Stimulated activated CD8-positive, alpha-beta memory T cell treated with anti-CD3 and anti-CD28 coated beads, Interleukin-7, amount 100 ng/mL, for 1 hour (primary cell): ENCODE data around the gene EIF4A2.

Experiments used
- DNase-seq, 2 donors: peaks; one replicate each; pipeline ENCODE4 v3.0.0-alpha.2; 2020; ENCODE audit warnings: low read depth in 2 of 2

EIF4A2 gene

GRCh38 chr3:186783058-186783730 lies at the start of gene EIF4A2:
TSS of gene EIF4A2 (plus strand) at chr3:186783577. CDS start at chr3:186783611, 34 bp downstream.
- peak; percentile 80 to 82 for DNase-seq

DNA sequence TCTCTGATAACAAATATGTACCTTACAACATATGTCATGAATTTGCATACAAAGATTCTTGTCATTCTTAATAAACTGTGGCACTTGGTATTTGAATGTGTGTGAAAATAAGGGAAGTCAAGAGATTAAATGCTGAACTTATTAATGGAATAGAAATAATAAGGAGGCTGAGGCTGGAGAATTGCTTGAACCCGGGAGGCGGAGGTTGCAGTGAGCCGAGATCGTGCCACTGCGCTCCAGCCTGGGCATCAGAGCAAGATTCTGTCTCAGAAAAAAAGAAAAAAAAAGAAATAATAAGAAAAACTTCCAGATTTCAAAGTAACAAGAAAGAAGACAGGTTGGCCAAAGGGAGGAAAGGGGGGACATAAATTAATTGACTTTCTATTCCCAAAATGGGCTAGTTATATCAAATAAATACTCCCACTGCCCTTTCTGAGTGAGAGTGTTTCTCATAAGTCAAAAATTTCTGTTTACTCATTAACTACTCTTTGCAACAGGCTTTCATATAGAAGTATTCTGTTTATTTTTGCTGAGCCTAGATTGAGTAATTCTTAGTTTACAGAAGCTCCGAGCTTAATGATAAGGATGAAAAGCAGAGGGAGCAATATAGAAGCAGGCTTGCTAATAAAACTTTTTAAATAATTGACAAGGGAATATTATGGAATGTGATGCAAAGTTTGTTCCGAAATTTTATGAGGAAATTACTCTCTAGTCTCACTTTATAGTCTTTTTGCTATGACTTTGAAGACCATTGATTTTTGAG lies 40.6 kb upstream of the EIF4A2 start:
- DNase-seq, result no peak

DNA sequence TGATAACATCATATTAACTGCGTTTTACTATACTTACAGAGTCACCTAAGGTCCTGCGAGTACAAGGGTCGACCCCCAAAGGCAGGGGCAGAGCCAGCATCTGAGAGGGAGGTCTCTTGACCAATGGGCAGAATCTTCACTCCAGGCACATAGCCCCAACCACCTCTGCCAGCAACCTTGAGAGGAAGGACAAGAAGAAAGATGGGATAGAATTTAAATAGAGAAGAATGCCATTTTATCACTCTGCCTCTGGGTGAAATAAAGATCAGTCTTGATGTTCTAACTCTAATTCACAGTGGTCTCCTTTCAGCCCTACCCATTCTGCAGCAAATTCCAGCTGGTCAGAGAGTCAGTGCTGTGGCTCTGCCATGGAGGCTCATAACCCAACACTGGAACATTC lies 39.7 kb upstream of the EIF4A2 start:
- no peak for DNase-seq

DNA sequence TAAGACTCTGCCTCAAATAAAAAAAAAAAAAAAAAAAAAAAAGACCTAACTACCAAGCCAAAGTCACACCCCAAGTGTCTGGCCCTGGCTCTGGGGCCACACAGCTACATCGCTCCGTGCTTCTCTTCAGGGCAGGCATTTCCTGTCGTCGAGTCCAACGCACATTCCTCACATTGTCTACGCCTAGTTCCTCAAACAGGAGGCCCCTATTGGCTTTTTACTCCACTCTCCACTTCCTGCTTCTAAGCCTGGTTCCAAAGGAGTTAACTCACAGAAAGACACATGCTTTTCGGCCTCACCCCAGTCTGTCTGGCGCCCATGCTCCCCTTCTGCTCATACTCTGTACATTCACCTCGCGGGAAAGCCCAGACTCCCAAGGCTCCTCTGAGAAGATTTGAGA lies 37.4 kb upstream of the EIF4A2 start:
- DNase-seq, result no peak

DNA sequence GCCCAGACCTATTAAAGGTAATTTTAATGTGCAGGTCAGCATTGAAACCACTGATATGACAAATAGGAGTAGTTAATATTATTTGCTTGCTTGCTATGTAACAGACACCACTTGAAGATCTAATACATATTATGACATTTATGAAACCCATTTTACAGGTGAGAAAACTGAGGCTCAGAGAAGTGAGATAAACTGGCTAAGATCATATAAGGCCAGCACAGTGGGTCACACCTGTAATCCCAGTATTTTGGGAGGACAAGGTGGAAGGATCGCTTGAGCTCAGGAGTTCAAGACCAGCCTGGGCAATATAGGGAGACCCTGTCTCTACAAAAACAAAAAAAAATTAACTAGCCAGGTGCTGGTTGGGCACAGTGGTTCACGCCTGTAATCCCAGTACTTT lies 33.1 kb upstream of the EIF4A2 start:
- DNase-seq, result no peak

DNA sequence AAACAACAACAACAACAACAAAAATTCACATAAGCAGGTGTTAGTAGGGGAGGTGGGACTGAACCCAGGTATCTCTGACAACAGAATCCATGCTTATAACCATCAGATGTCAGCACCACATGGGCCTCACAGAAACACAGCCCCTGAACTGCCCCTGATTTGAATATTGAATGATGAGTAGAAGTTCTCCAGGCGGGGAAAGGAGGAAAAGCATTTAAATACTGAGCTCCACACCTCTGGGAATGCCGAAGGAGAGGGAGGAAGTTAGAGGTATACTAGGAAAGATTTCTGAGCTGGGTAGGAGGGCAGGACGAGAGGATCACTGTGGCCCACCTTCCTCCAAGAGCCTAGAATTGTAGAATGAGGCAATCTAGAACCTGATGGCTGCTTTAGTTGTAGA lies 31.9 kb upstream of the EIF4A2 start:
- DNase-seq, result no peak

- DNase-seq, result no peak
Measured at GRCh38 chr3:186754006-186754405, 29.4 kb upstream of the EIF4A2 start.

DNA sequence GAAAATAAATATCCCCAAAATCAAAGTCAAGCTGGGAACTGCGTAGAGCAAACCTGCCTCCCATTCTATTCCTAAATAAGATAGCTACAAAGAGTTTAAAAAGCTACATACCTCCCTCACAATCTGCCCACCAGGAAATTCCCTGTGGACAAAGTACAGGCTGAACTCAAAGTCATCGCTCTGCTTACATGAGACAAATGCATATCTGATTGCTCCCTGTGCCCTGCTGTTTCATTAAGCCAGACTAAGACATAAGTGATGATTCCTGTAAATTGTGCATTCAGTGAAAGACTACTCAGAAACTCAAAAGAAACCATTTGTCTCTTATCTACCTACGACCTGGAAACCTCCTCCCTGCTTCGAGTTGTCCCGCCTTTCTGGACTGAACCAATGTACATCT lies 28.5 kb upstream of the EIF4A2 start:
- no peak for DNase-seq

- DNase-seq, result no peak
Measured at GRCh38 chr3:186757214-186757613, 26.2 kb upstream of the EIF4A2 start.

GRCh38 chr3:186757686-186758220 lies 25.6 kb upstream of the EIF4A2 start:
- DNase-seq, result no peak

GRCh38 chr3:186759231-186759930 lies 24.0 kb upstream of the EIF4A2 start:
- DNase-seq, result no peak

DNA sequence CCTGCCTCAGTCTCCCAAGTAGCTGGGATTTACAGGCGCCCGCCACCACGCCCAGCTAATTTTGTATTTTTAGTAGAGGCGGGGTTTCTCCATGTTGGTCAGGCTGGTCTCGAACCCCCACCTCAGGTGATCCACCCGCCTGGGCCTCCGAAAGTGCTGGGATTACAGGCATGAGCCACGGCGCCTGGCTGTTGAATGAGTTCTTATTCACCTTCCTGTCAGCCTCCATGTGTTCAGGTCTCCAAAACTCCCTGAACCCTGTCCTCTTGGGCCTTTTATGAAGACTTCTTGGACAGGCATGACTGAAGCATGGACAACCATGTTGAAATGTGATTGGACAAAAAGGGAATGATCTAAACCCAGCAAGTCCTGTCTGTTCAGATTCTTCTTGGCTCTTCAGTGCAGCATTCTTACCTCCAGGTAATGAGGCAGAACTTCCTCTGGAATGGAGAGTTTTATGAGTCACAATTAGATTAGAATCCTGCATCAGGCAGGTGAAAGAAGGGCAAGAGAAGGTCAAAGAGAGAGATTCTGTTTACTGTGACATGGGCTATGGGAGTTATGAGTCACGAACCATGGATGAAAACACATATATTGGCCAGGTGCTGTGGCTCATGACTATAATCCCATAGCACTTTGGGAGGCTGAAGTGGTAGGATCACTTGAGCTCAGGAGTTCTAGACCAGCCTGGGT lies 23.1 kb upstream of the EIF4A2 start:
- no peak for DNase-seq

DNA sequence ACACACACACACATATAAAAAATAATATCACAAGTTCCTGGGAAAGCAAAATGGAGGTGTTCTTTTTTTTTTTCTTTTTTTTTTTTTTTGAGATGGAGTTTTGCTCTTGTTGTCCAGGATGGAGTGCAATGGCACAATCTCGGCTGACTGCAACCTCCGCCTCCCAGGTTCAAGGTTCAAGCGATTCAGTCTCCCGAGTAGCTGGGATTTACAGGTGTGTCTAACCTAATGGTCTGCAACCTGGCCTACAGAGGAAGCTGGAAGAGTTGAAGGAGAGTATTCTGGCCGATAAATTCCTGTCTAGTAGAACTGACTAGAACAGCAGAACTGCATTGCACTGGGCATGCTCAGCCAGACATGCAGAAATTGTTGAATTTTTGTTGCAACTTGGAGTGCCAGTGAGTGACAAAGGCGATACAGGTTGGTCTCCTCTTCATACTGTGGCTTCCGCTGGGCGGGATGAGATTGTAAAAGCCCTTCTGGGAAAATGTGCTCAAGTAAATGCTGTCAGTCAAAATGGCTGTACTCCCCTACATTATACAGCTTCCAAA lies 22.4 kb upstream of the EIF4A2 start:
- DNase-seq, result no peak

- no peak for DNase-seq
Measured at GRCh38 chr3:186772281-186772694, 11.1 kb upstream of the EIF4A2 start.

DNA sequence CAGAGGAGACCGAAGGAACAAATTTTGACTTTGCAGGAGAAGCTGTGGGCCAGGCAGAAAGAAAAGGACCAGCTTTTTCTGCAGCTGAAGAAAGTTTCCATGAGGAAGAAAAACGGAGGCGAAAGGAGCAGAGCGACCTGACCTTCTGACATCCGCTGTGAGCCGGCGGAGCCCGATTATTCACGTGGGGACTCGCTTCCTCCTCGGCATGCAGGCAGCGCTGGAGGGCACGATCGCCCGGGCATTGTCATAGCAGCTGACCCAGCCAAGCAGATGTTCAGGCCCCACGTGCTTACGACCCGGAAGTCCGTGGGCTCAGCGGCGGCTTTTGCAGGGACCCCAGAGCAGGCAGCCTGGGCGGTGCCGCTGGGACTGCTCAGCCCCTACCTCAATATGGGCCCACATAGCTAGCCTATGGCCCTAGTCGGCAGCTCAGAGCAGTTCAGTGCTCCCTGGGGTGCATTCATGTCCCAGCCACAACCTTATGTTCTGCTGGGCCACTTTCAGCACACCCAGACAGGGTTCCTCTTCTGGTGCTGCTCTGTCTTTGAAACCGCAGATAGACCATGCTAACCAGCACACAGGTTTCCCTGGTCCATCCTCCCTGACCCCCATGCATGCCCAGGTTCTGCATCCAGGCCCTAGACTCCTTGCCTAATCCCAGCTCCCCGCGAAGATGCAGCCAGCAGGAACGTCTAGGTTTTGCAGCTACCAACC lies 10.5 kb upstream of the EIF4A2 start:
- DNase-seq, result peak; percentile 36 to 38

- DNase-seq, result no peak
Measured at GRCh38 chr3:186775999-186776398, 7.4 kb upstream of the EIF4A2 start.

DNA sequence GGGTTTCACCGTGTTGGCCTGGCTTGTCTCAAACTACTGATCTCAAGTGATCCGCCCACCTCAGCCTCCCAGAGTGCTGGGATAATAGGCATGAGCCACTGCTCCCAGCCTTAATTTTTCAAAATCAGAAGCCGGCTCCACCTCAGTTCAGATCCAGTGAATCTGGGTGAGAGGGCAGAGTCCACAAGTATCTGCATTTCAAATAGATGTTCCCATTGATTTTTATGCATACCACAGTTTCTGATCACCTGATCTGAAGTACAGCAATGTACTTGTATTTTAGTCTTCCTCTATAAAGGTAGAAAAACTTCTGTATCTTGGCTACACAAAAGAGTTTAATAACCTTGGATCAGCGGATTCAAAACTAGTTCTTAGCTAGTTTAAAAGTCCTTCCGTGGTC lies 4.2 kb upstream of the EIF4A2 start:
- no peak for DNase-seq

GRCh38 chr3:186782542-186783057 lies 777 bp upstream of the EIF4A2 start:
- DNase-seq, result no peak

DNA sequence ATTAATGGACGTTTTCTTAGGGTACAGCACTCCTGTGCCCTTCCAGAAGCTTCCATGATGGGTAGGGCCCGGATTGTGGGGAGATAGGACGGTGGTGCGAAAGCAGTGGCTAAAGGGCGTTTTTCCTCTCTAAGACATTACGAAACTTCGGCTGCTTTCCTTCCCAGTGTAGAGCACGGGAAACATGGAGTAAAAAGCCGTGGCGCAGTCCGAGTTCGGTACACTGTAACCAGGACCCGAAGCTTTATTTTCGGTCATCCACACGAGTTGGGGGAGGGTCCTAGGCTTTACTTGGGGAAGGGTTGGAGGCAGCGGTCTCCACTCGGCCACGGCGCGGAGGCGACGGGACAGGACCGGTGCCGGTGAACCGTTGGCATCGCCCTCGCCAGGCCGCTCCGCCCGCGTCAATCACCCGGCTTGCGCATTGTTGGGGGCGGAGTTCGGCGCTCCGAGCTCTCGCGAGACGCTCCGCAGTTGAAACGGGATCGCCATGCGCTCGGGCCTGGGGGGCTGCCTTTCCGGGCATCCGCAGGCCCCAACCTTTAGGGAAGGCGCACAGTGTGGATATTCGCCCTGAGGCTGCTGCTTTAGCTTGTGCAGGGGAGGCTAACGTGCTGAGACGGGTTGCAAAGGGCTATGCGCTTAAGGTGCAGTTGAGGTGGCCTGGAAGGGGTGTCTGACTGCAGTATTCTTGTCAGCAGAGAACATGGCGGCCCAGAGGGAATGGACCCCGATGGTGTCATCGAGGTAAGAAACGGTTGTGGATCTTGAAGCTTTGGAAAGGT lies 546 bp downstream of the EIF4A2 start:
- peak; percentile 61 to 62 for DNase-seq
